WI38 (cell line): Measurements from ENCODE around the gene SELENBP1.
"Not testable (repeated sequence)": the region's sequence is repeated elsewhere in the genome, so short reads cannot be mapped to it uniquely, and the experiment has no call there.

Experiments
- H3K4me3 ChIP-seq: 2 replicates; pipeline ENCODE4 v1.5.1; 2011; ENCODE audit warnings: low read depth, mild to moderate bottlenecking, control low read depth, low read length
- CTCF ChIP-seq: IDR thresholded peaks from 2 replicates; pipeline ENCODE4 v1.5.1; 2012; ENCODE audit warnings: low read depth, mild to moderate bottlenecking, control low read depth, low read length

SELENBP1 gene

GRCh38 chr1:151399324-151400171, 27.0 kb upstream of the SELENBP1 start, which contains the start of gene PSMB4:
PSMB4 (plus strand) TSS chr1:151399573; CDS start chr1:151399588, 15 bp downstream.
- 0 out of 2 replicates have a peak, but pooled peaks have one; percentile 8 for TF ChIP-seq CTCF
- H3K4me3 ChIP-seq = peak within 1 kb of the TSS; percentile 96

DNA sequence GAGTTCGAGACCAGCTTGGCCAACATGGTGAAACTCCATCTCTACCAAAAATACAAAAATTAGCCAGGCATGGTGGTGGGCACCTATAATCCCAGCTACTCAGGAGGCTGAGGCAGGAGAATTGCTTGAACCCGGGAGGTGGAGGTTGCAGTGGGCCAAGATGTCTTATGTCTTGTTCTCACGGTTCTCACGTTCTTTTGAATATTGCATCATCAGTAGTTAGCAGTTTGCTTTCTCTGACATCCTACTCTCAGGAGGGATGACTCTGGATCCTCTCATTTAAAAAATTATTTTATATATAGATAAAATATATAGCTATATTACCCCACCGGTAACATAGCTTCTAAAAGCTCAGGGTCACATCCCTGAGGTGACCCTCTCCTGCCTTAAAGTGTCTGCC, 23.8 kb upstream of the SELENBP1 start:
- H3K4me3 ChIP-seq = not testable (repeated sequence)

GRCh38 chr1:151393583-151393982, 21.1 kb upstream of the SELENBP1 start:
- no peak overlapping the region for H3K4me3 ChIP-seq
- TF ChIP-seq CTCF = no peak

- TF ChIP-seq CTCF = no peak
- H3K4me3 ChIP-seq = no peak overlapping the region
Observed at GRCh38 chr1:151391079-151391563, 18.6 kb upstream of the SELENBP1 start.

DNA sequence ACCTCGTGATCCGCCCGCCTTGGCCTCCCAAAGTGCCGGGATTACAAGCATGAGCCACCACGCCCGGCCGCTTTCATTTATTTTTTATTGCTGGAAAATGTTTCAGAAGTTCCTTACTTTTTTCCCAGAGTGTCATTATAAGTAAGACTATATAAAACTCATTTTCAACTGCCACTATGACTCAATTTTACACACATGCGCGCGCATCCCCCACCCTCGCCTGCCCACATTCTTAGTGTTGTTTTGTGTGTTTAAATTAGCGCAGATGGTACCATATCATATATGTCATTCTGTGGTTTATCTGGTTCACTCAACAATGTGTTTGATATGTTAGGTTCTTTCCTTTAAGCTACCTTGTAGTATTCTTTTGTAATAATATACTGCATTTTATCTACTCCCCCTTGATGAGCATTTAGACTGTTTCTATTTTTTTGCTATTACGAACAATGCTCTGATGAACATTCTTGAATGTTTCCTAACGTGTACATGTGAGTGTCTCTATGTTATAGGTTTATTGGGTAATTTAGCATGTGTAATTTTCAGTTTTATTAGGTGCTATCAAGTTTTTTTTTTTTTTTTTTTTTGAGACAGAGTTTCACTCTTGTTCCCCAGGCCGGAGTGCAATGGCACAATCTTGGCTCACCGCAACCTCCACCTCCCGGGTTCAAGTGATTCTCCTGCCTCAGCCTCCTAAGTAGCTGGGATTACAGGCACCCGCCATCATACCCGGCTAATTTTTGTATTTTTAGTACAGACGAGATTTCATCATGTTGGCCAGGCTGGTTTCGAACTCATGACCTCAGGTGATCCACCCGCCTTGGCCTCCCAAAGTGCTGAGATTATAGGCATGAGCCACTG, 17.9 kb upstream of the SELENBP1 start:
- H3K4me3 ChIP-seq = not testable (repeated sequence)

DNA sequence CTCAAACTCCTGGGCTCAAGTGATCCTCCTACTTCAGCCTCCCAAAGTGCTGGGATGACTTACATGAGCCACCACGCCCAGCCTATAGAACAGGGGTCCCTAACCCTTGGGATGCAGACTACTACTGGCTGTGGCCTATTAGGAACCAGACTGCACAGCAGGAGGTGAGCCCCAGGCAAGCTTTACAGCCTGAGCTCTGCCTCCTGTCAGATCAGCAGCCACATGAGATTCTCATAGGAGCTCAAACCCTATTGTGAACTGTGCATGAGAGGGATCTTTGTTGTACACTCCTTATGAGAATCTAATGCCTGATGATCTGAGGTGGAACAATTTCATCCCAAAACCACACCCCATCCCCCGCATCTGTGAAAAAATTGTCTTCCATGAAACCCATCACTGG, 13.5 kb upstream of the SELENBP1 start:
- H3K4me3 ChIP-seq = no peak overlapping the region
- no peak for TF ChIP-seq CTCF

DNA sequence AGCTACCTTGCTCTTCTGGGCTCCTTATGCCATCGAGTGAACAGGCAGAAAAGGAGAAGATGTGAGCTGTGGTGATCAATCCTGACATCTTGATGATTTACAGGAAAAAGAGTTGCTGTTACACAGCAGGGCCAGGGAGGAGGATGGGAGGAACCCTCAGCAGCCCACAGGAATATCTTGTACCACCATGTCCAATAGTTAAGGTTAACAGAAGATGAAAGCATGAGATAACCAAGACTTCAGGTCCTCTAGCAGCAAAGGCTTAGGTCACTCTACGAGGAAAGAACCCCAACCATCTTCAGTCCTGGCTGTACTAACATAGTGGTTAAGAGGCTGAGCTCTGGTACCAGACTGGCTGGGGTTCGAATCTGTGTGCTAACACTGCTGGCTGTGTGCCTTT, 12.1 kb upstream of the SELENBP1 start:
- H3K4me3 ChIP-seq = no peak overlapping the region
- no peak for TF ChIP-seq CTCF
